Activated CD8-positive, alpha-beta T cell treated with anti-CD3 and anti-CD28 coated beads for 36 hours (primary cell): Measurements from ENCODE around the gene RNF183. TPM values are rescaled to one million over a fixed set of nuclear protein-coding genes. Genes with fewer than 3 reads are reported as not detected.

Source experiments
- ATAC-seq: fragments of 200-7000 bp; cut with Tn5 transposase; one replicate; pipeline ENCODE4 v1.10.0; 2021; ENCODE audit warnings: mild to moderate bottlenecking, moderate library complexity
- CTCF ChIA-PET: fragments of 350-600 bp; sonication (Branson Sonifier 250); formaldehyde crosslinking; loops from one replicate; lab custom pipeline; 2021; ENCODE audit warnings: antibody characterized with exemption; lab: Charles Lee
- POLR2A ChIA-PET: fragments of 350-600 bp; sonication (Branson Sonifier 250); formaldehyde crosslinking; loops from one replicate; lab custom pipeline; 2021; ENCODE audit warnings: antibody characterized with exemption; lab: Charles Lee
- DNase-seq: peaks from one replicate; pipeline ENCODE4 v3.0.0-alpha.2; 2020
- H3K27ac Mint-ChIP-seq: one replicate; pipeline ENCODE4 v1.8.0; 2021; ENCODE audit warnings: mild to moderate bottlenecking, mixed read lengths
- H3K27me3 Mint-ChIP-seq: one replicate; pipeline ENCODE4 v1.8.0; 2021; ENCODE audit warnings: mixed read lengths
- H3K36me3 Mint-ChIP-seq: one replicate; pipeline ENCODE4 v1.8.0; 2021; ENCODE audit warnings: low read depth, mixed read lengths
- H3K4me1 Mint-ChIP-seq: one replicate; pipeline ENCODE4 v1.8.0; 2021; ENCODE audit warnings: low read depth, mixed read lengths
- H3K4me3 Mint-ChIP-seq: one replicate; pipeline ENCODE4 v1.8.0; 2021; ENCODE audit warnings: mild to moderate bottlenecking, moderate library complexity, mixed read lengths
- H3K9me3 Mint-ChIP-seq: one replicate; pipeline ENCODE4 v1.8.0; 2021; ENCODE audit warnings: mixed read lengths
- CTCF ChIP-seq: fragments of 200-600 bp; IDR thresholded peaks from one replicate; pipeline ENCODE4 v1.8.0; 2022; ENCODE audit warnings: antibody characterized with exemption, mild to moderate bottlenecking
- intact Hi-C: fragments of 100-400 bp; cut with micrococcal nuclease; formaldehyde crosslinking; loops from one replicate; pipeline ENCODE4 v1.10.0; 2022
- total RNA-seq, 2 experiments: library from RNA; stranded (reverse); gene quantifications; one replicate each; pipeline ENCODE4 v1.2.3, GENCODE V29; 2021

Gene RNF183
- total RNA-seq, 2 experiments from 2014 or later, result 0.27 TPM; not detected in 1

- TF ChIP-seq CTCF, result no peak
- Mint-ChIP-seq H3K4me3 (no peak overlapping the region), H3K27ac (no peak overlapping the region), H3K27me3 (no peaks in the 10 kb centered on the region), H3K4me1 (no peaks in the 10 kb centered on the region), H3K36me3 (no peaks in the 10 kb centered on the region), H3K9me3 (no peaks in the 10 kb centered on the region)
- no peak for ATAC-seq
- intact Hi-C loops, result no loop called here
- ChIA-PET POLR2A (no interaction called here), CTCF (interaction anchor here (1.8 kb wide), 1 partner anchor 27 kb away, joined by 6 read pairs; no protein-coding TSS in a partner anchor)
- no peak for DNase-seq
These were observed 1.6 kb downstream of the RNF183 start for GRCh38 chr9:113301548-113301947.

GRCh38 chr9:113299800-113300292, 3.3 kb downstream of the RNF183 start:
- ATAC-seq (no peak), DNase-seq (no peak)
- Mint-ChIP-seq H3K4me3 (no peak overlapping the region), H3K27ac (no peak overlapping the region), H3K4me1 (no peaks in the 10 kb centered on the region), H3K9me3 (no peaks in the 10 kb centered on the region), H3K27me3 (no peaks in the 10 kb centered on the region), H3K36me3 (no peaks in the 10 kb centered on the region)
- no peak for TF ChIP-seq CTCF
- intact Hi-C loops, result no loop called here
- POLR2A ChIA-PET, result interaction anchor here (0.6 kb wide), 1 partner anchor 259 kb away, joined by 3 read pairs; no protein-coding TSS in a partner anchor
- CTCF ChIA-PET, result no interaction called here

GRCh38 chr9:113298924-113299770, 4.0 kb downstream of the RNF183 start:
- Mint-ChIP-seq H3K27me3 (no peaks in the 10 kb centered on the region), H3K9me3 (no peaks in the 10 kb centered on the region), H3K4me1 (no peaks in the 10 kb centered on the region), H3K36me3 (no peaks in the 10 kb centered on the region), H3K4me3 (no peak overlapping the region), H3K27ac (no peak overlapping the region)
- no peak for TF ChIP-seq CTCF
- POLR2A ChIA-PET, result no interaction called here
- ATAC-seq (no peak), DNase-seq (no peak)
- intact Hi-C loops, result no loop called here
- CTCF ChIA-PET, result no interaction called here

GRCh38 chr9:113298311-113298710, 4.9 kb downstream of the RNF183 start:
- Mint-ChIP-seq H3K27ac (no peak overlapping the region), H3K27me3 (no peaks in the 10 kb centered on the region), H3K4me1 (no peaks in the 10 kb centered on the region), H3K36me3 (no peaks in the 10 kb centered on the region), H3K9me3 (no peaks in the 10 kb centered on the region), H3K4me3 (no peak overlapping the region)
- no peak for DNase-seq
- CTCF ChIA-PET, result no interaction called here
- TF ChIP-seq CTCF, result no peak
- no peak for ATAC-seq
- intact Hi-C loops, result no loop called here
- POLR2A ChIA-PET, result no interaction called here
